B cell (primary cell): ENCODE measurements around the gene AMPH. TPM values are rescaled to one million over a fixed set of nuclear protein-coding genes. Genes with fewer than 3 reads are reported as not detected.

ENCODE experiments used
- ATAC-seq: fragments of 200-7000 bp; cut with Tn5 transposase; one replicate; pipeline ENCODE4 v1.10.0; 2021; ENCODE audit warnings: low read depth, mild to moderate bottlenecking, moderate number of reproducible peaks, moderate library complexity
- CTCF ChIA-PET: fragments of 350-600 bp; sonication (Branson Sonifier 250); formaldehyde crosslinking; loops from one replicate; lab custom pipeline; 2021; ENCODE audit warnings: antibody characterized with exemption, inconsistent platforms; lab: Charles Lee
- POLR2A ChIA-PET: fragments of 350-600 bp; sonication (Branson Sonifier 250); formaldehyde crosslinking; loops from one replicate; lab custom pipeline; 2021; ENCODE audit warnings: antibody characterized with exemption; lab: Charles Lee
- DNase-seq: peaks from one replicate; pipeline ENCODE4 v3.0.0; 2013
- H2AFZ ChIP-seq: 2 replicates; pipeline ENCODE4 v1.6.1; 2012; ENCODE audit warnings: mild to moderate bottlenecking, low read depth, low read length; ENCODE audit not compliant: insufficient read depth, poor library complexity, severe bottlenecking
- H3K27ac ChIP-seq, 2 donors: 1 replicate in 1 of 2; 2 replicates in 1 of 2; pipeline ENCODE4 v1.5.1; 2012 to 2013; ENCODE audit warnings: low read length in 2 of 2, mild to moderate bottlenecking in 2 of 2, moderate library complexity in 1 of 2
- H3K27me3 ChIP-seq, 4 experiments: fragments of 200-600 bp in 1 of 4; sonication (generic) in 1 of 4; replicated peaks in 1 of 4; 1 replicate in 2 of 4; 2 replicates in 2 of 4; pipeline versions ENCODE4 v1.6.1 to v1.7.0; 2013 to 2016; ENCODE audit warnings: low read length in 3 of 4, mild to moderate bottlenecking in 2 of 4, mixed read lengths in 1 of 4, moderate library complexity in 1 of 4; ENCODE audit not compliant: insufficient read depth in 4 of 4, control insufficient read depth in 3 of 4; ENCODE audit errors: control extremely low read depth in 1 of 4
- H3K36me3 ChIP-seq, 2 experiments: replicated peaks in 1 of 2; 1 replicate in 1 of 2; 2 replicates in 1 of 2; pipeline versions ENCODE4 v1.6.1 to v1.7.1; 2013; ENCODE audit warnings: low read length in 1 of 2; ENCODE audit not compliant: insufficient read depth in 2 of 2, control insufficient read depth in 1 of 2; ENCODE audit errors: control extremely low read depth in 1 of 2, extremely low read depth in 1 of 2
- H3K4me1 ChIP-seq, 2 donors: fragments of 200-600 bp in 1 of 2; sonication (generic) in 1 of 2; 1 replicate in 1 of 2; 2 replicates in 1 of 2; pipeline versions ENCODE4 v1.5.1 to v1.6.1; 2013 to 2017; ENCODE audit warnings: low read length in 2 of 2; ENCODE audit not compliant: control insufficient read depth in 2 of 2, insufficient read depth in 2 of 2
- H3K4me2 ChIP-seq: replicated peaks from 2 replicates; pipeline ENCODE3; 2012; ENCODE audit warnings: mild to moderate bottlenecking, low read depth, low read length; ENCODE audit not compliant: poor library complexity, severe bottlenecking
- H3K4me3 ChIP-seq, 5 experiments: fragments of 200-600 bp in 1 of 5; sonication (generic) in 1 of 5; 1 replicate in 3 of 5; 2 replicates in 2 of 5; pipeline versions ENCODE4 v1.5.1 to v1.7.0; 2011 to 2016; ENCODE audit warnings: low read length in 4 of 5, mild to moderate bottlenecking in 4 of 5, low read depth in 2 of 5, control low read depth in 1 of 5, moderate library complexity in 1 of 5; ENCODE audit not compliant: insufficient read depth in 1 of 5; ENCODE audit errors: control extremely low read depth in 1 of 5, extremely low read depth in 1 of 5
- H3K79me2 ChIP-seq: fragments of 200-600 bp; sonication (generic); one replicate; pipeline ENCODE4 v1.6.0; 2016; ENCODE audit warnings: low read length; ENCODE audit not compliant: control insufficient read depth, insufficient read depth
- H3K9ac ChIP-seq: fragments of 200-600 bp; sonication (generic); 2 replicates; pipeline ENCODE4 v1.6.1; 2017; ENCODE audit warnings: mild to moderate bottlenecking, low read length, moderate library complexity
- H3K9me3 ChIP-seq, 3 donors: one replicate each; pipeline versions ENCODE4 v1.6.1 to v1.7.1; 2013; ENCODE audit warnings: low read length in 2 of 3; ENCODE audit not compliant: control insufficient read depth in 2 of 3, insufficient read depth in 1 of 3; ENCODE audit errors: control extremely low read depth in 1 of 3
- H4K20me1 ChIP-seq: 2 replicates; pipeline ENCODE4 v1.6.0; 2012; ENCODE audit warnings: mild to moderate bottlenecking, low read length; ENCODE audit not compliant: insufficient read depth, control insufficient read depth, poor library complexity, severe bottlenecking
- H3K27ac Mint-ChIP-seq: one replicate; pipeline ENCODE4 v1.8.0; 2021; ENCODE audit warnings: mixed read lengths
- H3K27me3 Mint-ChIP-seq: one replicate; pipeline ENCODE4 v1.8.0; 2021; ENCODE audit warnings: mixed read lengths
- H3K4me1 Mint-ChIP-seq: one replicate; pipeline ENCODE4 v1.8.0; 2021; ENCODE audit warnings: mixed read lengths
- H3K4me3 Mint-ChIP-seq: one replicate; pipeline ENCODE4 v1.8.0; 2021; ENCODE audit warnings: mixed read lengths
- H3K9me3 Mint-ChIP-seq: one replicate; pipeline ENCODE4 v1.8.0; 2022; ENCODE audit warnings: mixed read lengths; ENCODE audit not compliant: insufficient read depth
- CTCF ChIP-seq: fragments of 200-600 bp; IDR thresholded peaks from one replicate; pipeline ENCODE4 v1.8.0; 2022; ENCODE audit warnings: antibody characterized with exemption, mild to moderate bottlenecking
- EZH2 ChIP-seq: IDR thresholded peaks from 2 replicates; pipeline ENCODE4 v1.6.1; 2012; ENCODE audit warnings: borderline replicate concordance, low read depth, mild to moderate bottlenecking, moderate library complexity, low read length; ENCODE audit not compliant: insufficient read depth, poor library complexity, severe bottlenecking
- WGBS: methylation state at CpG from one replicate; pipeline ENCODE4 v1.1.5; 2013; ENCODE audit warnings: missing lambda C conversion rate; ENCODE audit not compliant: insufficient coverage; 5-methylcytosine and 5-hydroxymethylcytosine counted together
- intact Hi-C: fragments of 100-400 bp; cut with micrococcal nuclease; formaldehyde crosslinking; loops from one replicate; pipeline ENCODE4 v1.10.0; 2022
- polyA plus RNA-seq: library from polyadenylated mRNA; depleted of rRNA; stranded (reverse); fragments of >200 nt; gene quantifications from 2 replicates; pipeline ENCODE4 v1.2.3, GENCODE V29; 2012
- total RNA-seq, 2 donors: library from RNA; stranded (reverse); fragments of 120-200 nt in 1 of 2; gene quantifications; 1 replicate in 1 of 2; 2 replicates in 1 of 2; pipeline versions ENCODE4 v1.2.3 to v1.2.4, GENCODE V29; 2013 to 2022

AMPH gene
- total and polyA plus RNA-seq, 2 donors (not counting 1 experiment from before 2014, with no cell fraction given), result not detected

- no peaks in the 10 kb centered on the region for H3K9me3 Mint-ChIP-seq
- CTCF ChIA-PET, result no interaction called here
- H3K4me2 ChIP-seq, result no peak overlapping the region
- H3K4me1 Mint-ChIP-seq, result no peaks in the 10 kb centered on the region
- intact Hi-C loops, result no loop called here
- H3K27me3 Mint-ChIP-seq, result peaks cover 13% of the 10 kb centered on the region
- H3K27me3 ChIP-seq, result peaks cover 0 to 5% (median 0%) of the 10 kb centered on the region in 4 experiments
- H3K36me3 ChIP-seq, result no peaks in the 10 kb centered on the region
- TF ChIP-seq CTCF (no peak), EZH2 (no peak)
- no peak overlapping the region for H3K27ac Mint-ChIP-seq
- no peaks in the 10 kb centered on the region for H3K9me3 ChIP-seq
- H3K9ac ChIP-seq, result no peak overlapping the region
- no peak for ATAC-seq
- no peaks in the 10 kb centered on the region for H3K4me1 ChIP-seq
- H3K27ac ChIP-seq, result no peak overlapping the region
- no peaks in the 10 kb centered on the region for H3K79me2 ChIP-seq
- POLR2A ChIA-PET, result no interaction called here
- WGBS, result 83% methylated on average over 1 of the region's 2 CpGs
- H3K4me3 Mint-ChIP-seq, result no peak overlapping the region
- no peaks in the 10 kb centered on the region for H4K20me1 ChIP-seq
- H2AFZ ChIP-seq, result no peak overlapping the region
- H3K4me3 ChIP-seq, result no peak overlapping the region
- DNase-seq, result no peak
Measured at GRCh38 chr7:38507384-38507783, 123.8 kb downstream of the AMPH start.

GRCh38 chr7:38506756-38507155, 124.4 kb downstream of the AMPH start:
- no peak overlapping the region for H3K27ac Mint-ChIP-seq
- H3K4me1 Mint-ChIP-seq, result no peaks in the 10 kb centered on the region
- Histone ChIP-seq H3K4me2 (no peak overlapping the region), H3K9me3 (no peaks in the 10 kb centered on the region), H3K4me3 (no peak overlapping the region), H4K20me1 (no peaks in the 10 kb centered on the region), H2AFZ (no peak overlapping the region), H3K36me3 (no peaks in the 10 kb centered on the region), H3K27me3 (peaks cover 0 to 7% (median 0%) of the 10 kb centered on the region in 4 experiments), H3K79me2 (no peaks in the 10 kb centered on the region), H3K4me1 (no peaks in the 10 kb centered on the region), H3K27ac (no peak overlapping the region), H3K9ac (no peak overlapping the region)
- no peaks in the 10 kb centered on the region for H3K9me3 Mint-ChIP-seq
- H3K27me3 Mint-ChIP-seq, result peaks cover 13% of the 10 kb centered on the region
- POLR2A ChIA-PET, result no interaction called here
- no peak overlapping the region for H3K4me3 Mint-ChIP-seq
- DNase-seq (no peak), ATAC-seq (no peak)
- TF ChIP-seq EZH2 (no peak), CTCF (no peak)
- CTCF ChIA-PET, result no interaction called here
- intact Hi-C loops, result no loop called here
- WGBS, result no CpG with 5 or more reads among the region's 3 CpGs
